ENCODE results near the gene IFNL2. TPM values are rescaled to one million over a fixed set of nuclear protein-coding genes. Genes with fewer than 3 reads are reported as not detected.

Gene IFNL2
- total and polyA plus RNA-seq, 9 of the 15 experiments (the other 6 are each of a cell fraction or from before 2014, with no cell fraction given), result not detected

GRCh38 chr19:39296055-39296645, 28.0 kb downstream of the IFNL2 start, which contains the start of gene IFNL1 (continued):
- TF ChIP-seq HBP1 (CRISPR knock-in tag; IDR thresholded peaks at IDR 0.05), result no peak
- no peak for TF ChIP-seq ZBTB33 (CRISPR knock-in tag; IDR thresholded peaks at IDR 0.05)
- no peak for TF ChIP-seq SMARCE1 (IDR thresholded peaks at IDR 0.05)

GRCh38 chr19:39296906-39297305, 28.7 kb downstream of the IFNL2 start:
- Histone ChIP-seq H3K79me2 (ENCODE audit: control insufficient read depth, insufficient read depth, low read length) (no peaks in the 10 kb centered on the region), H4K20me1 (replicated peaks; ENCODE audit: control insufficient read depth, insufficient read depth, low read length) (no peaks in the 10 kb centered on the region), H2AFZ (ENCODE audit: low read depth, low read length) (no peak overlapping the region), H3K9me3 (replicated peaks; ENCODE audit: control insufficient read depth, insufficient read depth, low read depth, low read length) (no peaks in the 10 kb centered on the region), H3K9me1 (ENCODE audit: control insufficient read depth, insufficient read depth, low read length) (no peaks in the 10 kb centered on the region), H3K9ac (ENCODE audit: insufficient read depth in 1 of 2, low read depth in 2 of 2, low read length in 2 of 2) (no peak overlapping the region), H3K27me3 (ENCODE audit: control insufficient read depth in 2 of 2, insufficient read depth in 2 of 2, low read length in 2 of 2) (peaks cover 4 to 14% of the 10 kb centered on the region in 2 experiments; a peak in 2 of 5 replicates), H3K4me2 (ENCODE audit: insufficient read depth, low read length) (no peak overlapping the region), H3K4me1 (replicated peaks in 1 of 2; ENCODE audit: control insufficient read depth in 2 of 2, insufficient read depth in 2 of 2, low read length in 2 of 2) (peaks cover 0 to 13% of the 10 kb centered on the region in 2 experiments; a peak in 2 of 5 replicates), H3K36me3 (ENCODE audit: control insufficient read depth, insufficient read depth, low read length) (no peaks in the 10 kb centered on the region), H3K27ac (ENCODE audit: extremely low read depth, low read depth, low read length) (no peak overlapping the region), H3K4me3 (no peak overlapping the region)
- BruUV-seq (replicated peaks), result no TSS peak
- no peak for FAIRE-seq
- CTCF ChIA-PET (ENCODE audit: low intra/inter-chr PET ratio), result no interaction called here
- in situ Hi-C loops (cut with MboI) (no loop called here), intact Hi-C loops (cut with micrococcal nuclease) (no loop called here)
- WGBS (ENCODE audit: insufficient coverage, low coverage, missing lambda C conversion rate), result 22% methylated on average over 4 of the region's 4 CpGs
- ATAC-seq, result no peak
- DNase-seq (ENCODE audit: extremely low read depth in 1 of 4, low spot score in 3 of 4), result no peak
- POLR2A ChIA-PET, result interaction anchor here (1.0 to 1.5 kb wide), 3 partner anchors 9 to 54 kb away, joined by 3 read pairs; no protein-coding TSS in a partner anchor
- TF ChIP-seq PHB2 (IDR thresholded peaks at IDR 0.05; ENCODE audit: low read depth), result no peak
- TF ChIP-seq HEY1 (CRISPR knock-in tag; IDR thresholded peaks at IDR 0.05; ENCODE audit: borderline replicate concordance), result no peak
- TF ChIP-seq TFAM (CRISPR knock-in tag; conservative IDR thresholded peaks at IDR 0.05), result no peak
- no peak for TF ChIP-seq IRF1 (CRISPR knock-in tag; IDR thresholded peaks at IDR 0.05; ENCODE audit: borderline replicate concordance)
- no peak for TF ChIP-seq PURB (CRISPR knock-in tag; IDR thresholded peaks at IDR 0.05; ENCODE audit: low read depth)
- no peak for TF ChIP-seq STAT6 (CRISPR knock-in tag; IDR thresholded peaks at IDR 0.05)
- no peak for TF ChIP-seq ZNF589 (CRISPR knock-in tag; IDR thresholded peaks at IDR 0.05; ENCODE audit: low read depth)
- no peak for TF ChIP-seq PHB (CRISPR knock-in tag; IDR thresholded peaks at IDR 0.05)
- no peak for TF ChIP-seq ZNF212 (CRISPR knock-in tag; IDR thresholded peaks at IDR 0.05)
- TF ChIP-seq POLR2AphosphoS2 (IDR thresholded peaks at IDR 0.05; ENCODE audit: low read length), result no peak
- TF ChIP-seq ZNF431 (CRISPR knock-in tag; IDR thresholded peaks at IDR 0.05), result no peak

Measured in K562 (cell line).